ENCODE measurements around the gene JMY. TPM values are rescaled to one million over a fixed set of nuclear protein-coding genes. Genes with fewer than 3 reads are reported as not detected.

Gene JMY
- total RNA-seq, 3 donors from 2014 or later: 6.4 to 55.9 (median 8.8) TPM

GRCh38 chr5:79209505-79209904 is 26.4 kb upstream of the JMY start:
- H3K4me3 ChIP-seq: no peak overlapping the region
- intact Hi-C loops (cut with DNase I, micrococcal nuclease): no loop called here
- no peaks in the 10 kb centered on the region for H3K4me1 ChIP-seq (ENCODE audit: low read depth)
- no peaks in the 10 kb centered on the region for H3K9me3 ChIP-seq
- DNase-seq (no peak), ATAC-seq (no peak)
- H3K36me3 ChIP-seq (ENCODE audit: low read depth): no peaks in the 10 kb centered on the region
- TF ChIP-seq, protein P1, sequence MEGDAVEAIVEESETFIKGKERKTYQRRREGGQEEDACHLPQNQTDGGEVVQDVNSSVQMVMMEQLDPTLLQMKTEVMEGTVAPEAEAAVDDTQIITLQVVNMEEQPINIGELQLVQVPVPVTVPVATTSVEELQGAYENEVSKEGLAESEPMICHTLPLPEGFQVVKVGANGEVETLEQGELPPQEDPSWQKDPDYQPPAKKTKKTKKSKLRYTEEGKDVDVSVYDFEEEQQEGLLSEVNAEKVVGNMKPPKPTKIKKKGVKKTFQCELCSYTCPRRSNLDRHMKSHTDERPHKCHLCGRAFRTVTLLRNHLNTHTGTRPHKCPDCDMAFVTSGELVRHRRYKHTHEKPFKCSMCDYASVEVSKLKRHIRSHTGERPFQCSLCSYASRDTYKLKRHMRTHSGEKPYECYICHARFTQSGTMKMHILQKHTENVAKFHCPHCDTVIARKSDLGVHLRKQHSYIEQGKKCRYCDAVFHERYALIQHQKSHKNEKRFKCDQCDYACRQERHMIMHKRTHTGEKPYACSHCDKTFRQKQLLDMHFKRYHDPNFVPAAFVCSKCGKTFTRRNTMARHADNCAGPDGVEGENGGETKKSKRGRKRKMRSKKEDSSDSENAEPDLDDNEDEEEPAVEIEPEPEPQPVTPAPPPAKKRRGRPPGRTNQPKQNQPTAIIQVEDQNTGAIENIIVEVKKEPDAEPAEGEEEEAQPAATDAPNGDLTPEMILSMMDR (IDR thresholded peaks at IDR 0.05): no peak

GRCh38 chr5:79224286-79224984 is 11.5 kb upstream of the JMY start:
- Histone ChIP-seq H3K36me3 (ENCODE audit: low read depth) (no peaks in the 10 kb centered on the region), H3K4me3 (no peak overlapping the region), H3K9me3 (no peaks in the 10 kb centered on the region), H3K4me1 (ENCODE audit: low read depth) (no peaks in the 10 kb centered on the region)
- DNase-seq: no peak
- no peak for ATAC-seq
- TF ChIP-seq, protein P1 (IDR thresholded peaks at IDR 0.05): no peak
- intact Hi-C loops (cut with DNase I, micrococcal nuclease): no loop called here

DNA sequence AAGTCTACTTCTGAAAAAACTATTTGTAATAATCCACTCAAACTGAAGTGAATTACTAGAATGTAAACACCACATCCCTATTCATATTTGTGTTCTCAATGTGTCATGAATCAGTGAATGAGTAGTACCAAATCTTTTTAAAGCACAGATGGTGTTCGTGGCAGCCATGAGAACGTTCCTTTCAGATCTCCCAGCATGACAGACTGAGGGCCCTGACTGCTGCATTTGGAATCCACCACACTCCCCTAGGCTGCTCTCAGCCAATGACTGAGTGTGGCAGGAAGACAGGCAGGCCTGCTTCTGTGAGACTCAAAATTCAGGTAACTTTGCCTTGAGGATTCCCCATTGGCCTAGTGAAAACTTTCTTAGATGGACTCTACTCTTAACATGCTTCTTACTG is 10.9 kb upstream of the JMY start:
- ATAC-seq: no peak

DNA sequence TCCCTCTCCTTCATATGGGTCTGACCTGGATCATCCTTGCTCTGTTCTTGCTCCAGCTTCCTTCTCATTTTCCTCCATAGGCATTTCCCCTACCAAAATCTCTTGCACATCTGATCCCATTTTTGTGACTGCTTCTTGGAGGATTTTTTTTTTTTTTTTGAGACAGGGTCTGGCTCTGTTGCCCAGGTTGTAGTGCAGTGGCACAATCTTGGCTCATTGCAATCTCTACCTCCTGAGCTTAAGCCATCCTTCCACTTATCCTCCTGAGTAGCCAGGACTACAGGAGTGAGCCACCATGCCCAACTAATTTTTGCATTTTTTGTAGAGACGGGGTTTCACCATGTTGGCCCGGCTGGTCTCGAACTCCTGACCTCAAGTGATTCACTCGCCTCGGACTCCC is 10.5 kb upstream of the JMY start:
- intact Hi-C loops (cut with DNase I, micrococcal nuclease): no loop called here
- no peaks in the 10 kb centered on the region for H3K9me3 ChIP-seq
- H3K4me1 ChIP-seq (ENCODE audit: low read depth): no peaks in the 10 kb centered on the region
- no peak overlapping the region for H3K4me3 ChIP-seq
- no peak for DNase-seq
- H3K36me3 ChIP-seq (ENCODE audit: low read depth): no peaks in the 10 kb centered on the region
- TF ChIP-seq, protein P1 (IDR thresholded peaks at IDR 0.05): no peak
- no peak for ATAC-seq

More for the DNA sequence above, 10.9 kb upstream of the JMY start:
- no peak for DNase-seq
- H3K4me3 ChIP-seq: no peak overlapping the region
- H3K36me3 ChIP-seq (ENCODE audit: low read depth): no peaks in the 10 kb centered on the region
- TF ChIP-seq, protein P1 (IDR thresholded peaks at IDR 0.05): no peak
- no peaks in the 10 kb centered on the region for H3K4me1 ChIP-seq (ENCODE audit: low read depth)
- intact Hi-C loops (cut with DNase I, micrococcal nuclease): no loop called here
- no peaks in the 10 kb centered on the region for H3K9me3 ChIP-seq

DNA sequence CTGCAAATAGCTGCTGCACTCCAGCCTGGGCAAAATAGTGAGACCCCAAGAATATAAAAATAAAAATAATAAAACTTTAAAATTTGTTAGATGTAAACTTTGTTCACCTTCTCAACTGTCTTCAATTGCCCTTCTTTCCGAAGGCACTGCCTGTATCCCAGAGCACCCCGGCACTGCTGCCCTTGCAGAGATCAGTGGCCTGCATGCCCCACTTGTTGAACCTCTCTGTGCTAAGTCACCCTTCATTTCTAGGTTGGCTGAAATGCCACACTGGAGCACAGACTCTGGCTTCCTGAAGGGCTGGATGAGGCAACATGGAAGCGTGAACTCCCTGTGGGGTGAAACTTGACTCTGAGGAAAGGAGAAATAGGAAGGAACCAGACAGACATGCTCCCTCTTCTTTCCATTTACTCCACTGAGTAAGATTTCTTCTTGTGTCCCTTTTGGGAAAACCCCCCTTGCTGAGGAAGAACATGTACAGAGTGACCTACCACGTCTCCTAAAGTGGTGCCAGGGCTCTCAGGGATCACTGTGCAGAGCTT is 8.4 kb upstream of the JMY start:
- intact Hi-C loops (cut with DNase I, micrococcal nuclease): no loop called here
- no peaks in the 10 kb centered on the region for H3K9me3 ChIP-seq
- H3K4me3 ChIP-seq: no peak overlapping the region
- no peaks in the 10 kb centered on the region for H3K36me3 ChIP-seq (ENCODE audit: low read depth)
- H3K4me1 ChIP-seq (ENCODE audit: low read depth): no peaks in the 10 kb centered on the region
- no peak for ATAC-seq
- TF ChIP-seq, protein P1 (IDR thresholded peaks at IDR 0.05): no peak
- no peak for DNase-seq

Measured in mucosa of descending colon (tissue), 3 donors.